GM21423 (cell line): Measurements from ENCODE around the gene GSTT4.
"Not testable (repeated sequence)": the region's sequence is repeated elsewhere in the genome, so short reads cannot be mapped to it uniquely, and the experiment has no call there.

Source experiments
- ATAC-seq: cut with Tn5 transposase; IDR thresholded peaks from one replicate; pipeline ENCODE4 v1.9.1; 2021; ENCODE audit warnings: mild to moderate bottlenecking, moderate library complexity; ENCODE audit not compliant: unreplicated experiment

Gene GSTT4

DNA sequence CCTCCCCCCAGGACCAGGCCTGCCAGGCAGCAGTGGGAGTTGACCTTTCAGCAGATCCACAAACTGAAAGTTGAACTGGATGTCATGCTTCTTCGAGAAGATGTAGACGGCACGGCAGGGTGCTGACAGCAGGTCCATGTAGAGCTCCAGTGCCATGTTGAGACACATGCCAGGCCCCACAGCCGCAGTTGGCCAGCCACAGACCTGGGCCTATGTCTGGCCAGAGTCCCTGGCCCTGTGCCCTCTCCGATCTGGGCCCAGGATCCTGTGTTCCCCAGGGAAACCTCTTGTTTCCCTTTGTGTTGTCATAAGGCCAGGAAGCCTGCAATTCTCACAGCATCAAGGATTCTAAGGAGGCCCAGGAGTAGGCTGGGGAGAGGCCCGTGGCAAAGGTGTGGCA, at the start of gene GSTT4:
Gene GSTT4, minus strand, starts transcription at position 253 of the 400 bp plus-strand sequence. Its CDS starts 97 bp downstream, at position 156.
- no peak for ATAC-seq

DNA sequence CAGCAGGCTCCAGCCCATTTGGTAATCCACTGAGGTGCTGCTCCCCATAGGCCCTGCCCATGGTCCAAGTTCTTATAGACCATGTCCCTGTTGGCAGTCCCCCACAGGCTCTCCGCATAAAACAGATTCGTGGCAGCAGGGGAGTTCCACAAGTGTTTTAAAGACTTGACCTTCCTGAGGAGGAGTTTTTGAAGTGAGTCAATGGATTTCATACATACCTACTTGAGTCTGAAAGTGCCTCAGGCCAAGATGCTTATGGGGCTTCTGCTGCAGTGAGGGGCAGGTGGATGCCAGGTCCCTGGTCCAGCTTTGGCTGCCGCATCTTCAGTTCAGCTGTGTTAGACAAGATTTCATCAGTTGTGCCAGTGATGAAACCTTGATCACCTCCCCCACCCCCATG, 49.1 kb upstream of the GSTT4 start:
- no peak for ATAC-seq

DNA sequence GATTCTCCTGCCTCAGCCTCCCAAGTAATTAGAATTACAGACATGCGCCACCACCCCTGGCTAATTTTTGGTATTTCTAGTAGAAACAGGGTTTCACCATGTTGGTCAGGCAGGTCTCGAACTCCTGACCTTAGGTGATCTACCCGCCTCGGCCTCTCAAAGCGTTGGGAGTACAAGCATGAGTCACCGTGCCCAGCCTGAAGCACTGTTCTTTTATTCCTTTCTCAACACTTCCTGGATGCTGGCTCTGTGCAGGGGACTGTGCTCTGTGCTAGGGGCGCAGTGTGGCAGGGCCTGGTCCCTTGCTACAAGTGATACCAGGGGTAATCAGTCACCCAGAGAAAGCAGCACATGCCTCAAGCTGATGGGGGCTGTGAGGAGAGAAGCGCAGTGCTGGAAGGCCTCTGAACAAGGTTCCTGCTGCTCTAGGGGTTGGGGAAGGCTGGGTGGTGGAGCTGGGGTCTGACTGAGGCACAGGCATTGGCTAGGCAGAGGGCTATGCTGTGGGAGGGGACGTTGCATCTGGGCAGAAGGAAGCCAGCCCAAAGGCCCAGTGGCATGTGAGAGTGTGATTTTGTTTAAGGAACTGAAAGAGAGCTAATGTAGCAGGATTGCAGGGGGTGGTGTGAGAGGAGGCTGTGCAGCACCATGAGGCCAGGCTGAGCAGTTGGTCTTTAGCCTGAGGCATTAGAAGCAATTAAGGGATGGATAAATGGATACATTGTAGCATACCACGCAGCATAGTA, 48.4 kb upstream of the GSTT4 start:
- no peak for ATAC-seq

DNA sequence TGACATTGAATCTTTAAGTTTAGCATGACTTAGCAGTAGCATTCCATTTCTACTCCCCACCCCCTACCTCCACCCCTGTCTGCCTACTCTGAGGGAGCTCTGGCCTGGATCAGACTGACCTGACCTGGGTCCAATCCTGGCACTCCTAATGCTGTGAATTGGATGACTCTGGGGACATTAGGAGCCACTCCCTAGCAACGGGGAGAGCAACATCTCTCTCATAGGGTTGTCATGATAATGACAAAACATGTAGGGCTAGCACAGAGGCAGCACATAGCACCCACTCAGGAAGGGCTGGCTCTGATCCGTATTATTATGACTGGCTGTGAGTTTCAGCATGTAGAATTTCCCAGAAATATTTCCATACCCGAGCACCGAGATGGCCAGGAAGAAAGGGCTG, 46.3 kb upstream of the GSTT4 start:
- ATAC-seq: no peak

DNA sequence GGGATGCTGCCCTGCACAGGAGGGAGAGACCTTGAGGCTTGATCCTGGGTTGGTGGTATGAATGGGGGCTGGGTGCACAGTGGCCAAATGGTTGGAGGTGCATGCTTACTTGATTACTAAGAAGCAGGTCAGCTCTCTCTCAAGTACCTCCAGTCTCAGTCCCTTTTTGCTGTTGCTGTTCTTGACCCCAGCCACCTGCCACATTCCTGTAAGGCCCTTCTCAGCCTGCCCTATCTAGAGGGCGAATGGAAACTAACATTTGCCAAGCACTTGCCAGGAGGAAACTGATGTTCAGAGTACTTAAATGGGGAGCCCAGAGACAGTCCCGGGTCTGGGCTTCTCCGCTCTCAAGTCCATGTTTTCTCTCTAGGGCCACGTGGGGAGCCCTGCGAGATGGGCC, 45.8 kb upstream of the GSTT4 start:
- ATAC-seq: no peak

DNA sequence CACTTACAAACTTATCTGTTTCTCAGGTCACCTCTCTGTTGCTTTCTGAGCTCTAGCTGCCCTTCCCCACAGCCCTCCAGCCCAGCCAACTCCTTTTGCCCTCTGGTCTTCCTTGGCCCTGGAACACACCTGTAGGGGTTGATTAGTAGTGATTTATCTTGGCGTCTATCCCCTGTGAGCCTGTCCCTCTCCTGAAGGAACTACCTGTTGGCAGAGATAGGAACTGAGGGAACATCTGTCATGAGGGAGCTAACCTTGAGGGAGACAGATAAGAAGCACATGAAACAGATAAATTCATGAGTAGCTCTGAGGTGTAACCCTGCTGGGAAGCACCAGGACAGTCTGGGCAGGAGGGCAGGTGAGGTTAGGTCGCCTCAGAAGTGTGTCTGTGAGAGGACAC, 44.7 kb upstream of the GSTT4 start:
- no peak for ATAC-seq

DNA sequence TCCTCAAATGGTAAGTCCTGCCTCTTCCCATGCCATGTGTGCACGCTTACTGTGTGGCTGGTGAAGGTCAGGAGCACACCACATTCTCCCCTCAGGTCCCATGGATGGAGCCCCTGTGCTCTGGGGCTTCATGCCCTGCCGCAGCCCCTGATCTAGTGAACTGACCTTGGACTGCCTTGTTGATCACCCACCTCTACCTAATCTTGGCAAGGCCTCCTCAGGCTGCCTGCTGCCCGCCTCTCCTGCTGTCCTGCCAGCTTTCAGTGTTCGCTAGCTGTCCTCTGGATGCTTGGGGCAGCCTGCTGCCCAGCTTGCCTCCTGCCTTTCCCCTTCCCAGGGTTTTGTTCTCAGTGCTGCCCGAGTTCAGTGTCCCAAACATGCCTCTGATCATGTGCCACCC, 44.0 kb upstream of the GSTT4 start:
- no peak for ATAC-seq

DNA sequence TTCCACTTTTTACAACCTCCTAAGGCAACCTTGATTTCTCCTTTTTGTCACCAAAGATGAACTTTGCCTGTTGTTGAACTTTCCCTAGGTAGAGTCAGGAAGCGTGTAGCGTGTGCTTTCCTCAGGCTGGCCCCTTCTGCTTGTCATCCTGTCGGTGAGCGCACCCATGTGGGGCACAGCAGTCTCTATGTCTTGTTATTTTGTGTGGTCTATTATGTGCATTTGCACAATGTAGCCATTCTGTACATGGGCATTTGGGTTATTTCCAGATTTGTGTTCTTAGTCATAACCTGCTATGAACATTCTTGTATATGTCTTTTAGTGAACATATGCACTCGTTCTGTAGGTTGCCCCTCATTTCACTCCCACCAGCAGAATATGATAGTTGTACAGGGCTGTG, 40.8 kb upstream of the GSTT4 start:
- ATAC-seq: no peak

DNA sequence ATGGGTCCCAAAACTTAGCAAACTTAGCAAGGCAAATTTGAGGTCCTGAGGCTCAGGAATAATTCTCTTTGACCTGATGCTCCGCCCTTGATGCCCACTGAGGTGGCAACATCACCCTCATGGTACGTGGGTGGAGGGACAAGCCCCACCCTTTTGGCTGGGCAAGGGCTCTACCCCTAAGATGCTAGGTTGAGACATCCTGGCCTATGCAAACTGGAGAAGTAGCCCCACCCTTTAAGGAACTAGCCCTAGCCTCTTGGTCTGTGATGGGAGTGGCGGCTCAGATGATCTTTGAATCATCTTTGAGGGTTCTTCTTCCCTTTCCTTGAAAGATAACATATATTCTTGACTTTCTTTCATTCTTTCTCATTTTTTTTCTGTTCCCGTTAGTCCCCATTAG, 38.7 kb upstream of the GSTT4 start:
- no peak for ATAC-seq

DNA sequence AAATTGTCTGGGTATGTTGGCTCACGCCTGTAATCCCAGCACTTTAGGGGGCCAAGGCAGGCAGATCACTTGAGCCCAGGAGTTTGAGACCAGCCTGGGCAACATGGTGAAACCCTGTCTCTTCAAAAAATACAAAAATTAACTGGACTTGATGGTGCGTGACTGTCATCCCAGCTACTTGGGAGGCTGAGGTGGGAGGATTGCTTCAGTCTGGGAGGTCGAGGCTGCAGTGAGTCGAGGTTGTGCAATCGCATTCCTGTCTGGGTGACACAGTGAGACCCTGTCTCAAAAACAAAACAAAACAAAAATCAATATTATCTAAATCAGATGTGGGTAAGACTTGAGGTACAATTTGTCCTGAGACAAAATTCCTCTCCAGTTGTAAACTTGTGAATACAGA, 38.2 kb upstream of the GSTT4 start:
- ATAC-seq: not testable (repeated sequence)

DNA sequence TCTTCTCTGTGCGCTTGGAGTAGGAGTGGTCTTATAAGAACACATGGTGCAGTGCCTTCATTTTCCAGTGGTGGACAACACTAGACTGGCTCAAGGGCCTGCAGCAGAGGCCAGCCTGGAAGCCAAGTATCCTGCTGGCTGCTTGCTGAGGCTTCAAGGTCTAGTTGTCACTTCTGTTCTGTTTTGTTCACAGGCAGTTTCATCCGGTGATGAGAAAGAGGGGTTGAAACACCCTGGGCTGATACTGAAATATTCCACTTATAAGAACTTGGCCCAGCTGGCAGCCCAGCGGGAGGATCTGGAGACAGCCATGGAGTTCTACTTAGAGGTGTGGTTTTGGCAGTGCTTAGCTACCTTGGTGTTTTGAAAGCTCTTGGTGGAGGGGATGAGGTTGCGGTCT, 35.7 kb upstream of the GSTT4 start:
- no peak for ATAC-seq

DNA sequence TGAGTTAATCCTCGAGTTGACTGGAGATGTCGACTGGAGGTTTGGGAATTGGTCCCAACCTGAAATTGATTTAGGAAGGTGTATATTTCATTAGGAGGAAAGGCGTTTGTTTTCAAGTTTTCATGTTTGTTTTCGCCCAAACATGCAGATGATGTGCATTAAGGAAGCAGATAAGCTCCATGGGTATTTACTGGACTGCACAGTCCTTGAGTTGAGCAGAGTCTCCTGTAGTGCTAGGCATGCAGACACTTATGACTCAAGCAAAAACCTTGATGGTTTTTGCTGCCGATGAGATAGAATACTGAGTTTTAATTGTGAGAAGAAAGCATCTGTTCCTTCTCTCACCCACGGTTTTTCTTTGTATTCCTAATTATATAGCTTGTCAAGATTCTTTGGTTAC, 33.8 kb upstream of the GSTT4 start:
- no peak for ATAC-seq

DNA sequence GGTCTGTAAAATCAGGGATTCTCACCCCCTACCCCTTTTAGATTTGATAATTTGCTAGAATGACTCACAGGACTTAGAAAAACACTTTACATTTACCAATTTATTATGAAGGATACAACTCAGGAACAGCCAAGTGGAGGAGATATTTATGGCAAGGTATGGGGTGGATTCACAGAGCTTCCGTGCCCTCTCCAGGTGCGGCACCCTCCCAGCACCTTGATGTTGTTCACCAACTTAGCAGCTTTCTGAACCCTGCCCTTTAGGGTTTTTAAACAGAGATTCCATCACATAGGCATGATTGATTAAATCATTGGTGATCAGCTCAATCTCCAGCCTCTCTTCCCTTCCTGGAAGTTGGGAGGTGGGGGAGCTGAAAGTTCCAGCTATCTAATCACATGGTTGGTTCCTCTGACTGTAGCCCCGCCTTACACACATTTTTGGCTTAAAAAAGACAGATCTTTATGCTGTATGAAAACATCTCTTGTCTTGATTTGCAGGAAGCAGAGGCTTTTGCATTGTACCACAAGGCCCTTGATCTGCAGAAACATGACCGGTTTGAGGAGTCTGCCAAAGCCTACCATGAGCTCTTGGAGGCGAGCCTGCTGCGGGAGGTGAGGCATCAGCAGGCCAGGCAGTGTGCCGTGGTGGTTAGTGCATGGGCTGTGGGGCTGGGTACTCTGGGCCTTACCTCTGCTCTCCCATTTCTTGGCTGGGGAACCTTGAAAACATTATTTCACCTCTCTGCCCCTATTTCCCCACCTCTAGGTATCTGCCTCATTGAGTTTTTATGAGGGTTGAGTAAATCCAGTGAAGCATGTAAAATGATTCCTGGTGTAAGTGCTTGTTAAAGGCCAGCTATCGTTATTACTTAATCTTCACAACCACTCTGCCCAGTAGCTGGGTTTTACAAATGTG, 32.9 kb upstream of the GSTT4 start:
- ATAC-seq: no peak

DNA sequence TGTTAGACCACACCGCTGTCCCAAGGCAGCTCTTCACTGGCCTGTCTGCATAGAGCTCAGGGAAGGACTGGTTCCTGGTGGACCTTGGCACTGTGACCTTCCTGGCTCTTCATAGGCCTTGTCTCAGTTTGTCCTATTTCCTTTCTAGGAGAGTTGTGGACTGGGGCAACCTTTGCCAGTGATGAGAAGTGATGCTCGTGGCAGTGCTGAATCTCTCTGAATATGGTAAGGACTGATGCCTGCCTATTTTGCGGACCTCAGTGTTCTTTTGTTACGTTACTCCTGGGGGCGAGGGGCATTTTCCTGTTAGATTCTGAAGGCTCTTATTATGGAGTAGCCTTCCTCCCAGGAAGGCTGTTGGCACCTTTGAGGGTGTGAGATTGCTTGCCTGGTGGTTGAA, 30.0 kb upstream of the GSTT4 start:
- no peak for ATAC-seq

DNA sequence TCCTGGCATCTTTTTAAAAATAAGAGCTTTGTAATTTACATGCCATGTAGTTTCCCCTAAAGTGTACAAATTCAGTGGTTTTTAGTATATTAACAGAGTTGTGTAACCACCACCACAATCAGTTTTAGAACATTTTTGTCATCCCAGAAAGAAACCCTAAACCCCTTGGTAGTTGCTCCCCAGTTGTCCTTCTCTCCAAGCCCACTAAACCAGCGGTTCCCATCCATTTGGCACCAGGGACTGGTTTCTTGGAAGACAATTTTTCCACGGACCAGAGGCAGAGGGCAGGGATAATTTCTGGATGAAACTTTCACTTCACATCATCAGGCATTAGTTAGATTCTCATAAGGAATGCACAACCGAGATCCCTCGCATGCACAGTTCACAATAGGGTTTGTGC, 28.5 kb upstream of the GSTT4 start:
- no peak for ATAC-seq

DNA sequence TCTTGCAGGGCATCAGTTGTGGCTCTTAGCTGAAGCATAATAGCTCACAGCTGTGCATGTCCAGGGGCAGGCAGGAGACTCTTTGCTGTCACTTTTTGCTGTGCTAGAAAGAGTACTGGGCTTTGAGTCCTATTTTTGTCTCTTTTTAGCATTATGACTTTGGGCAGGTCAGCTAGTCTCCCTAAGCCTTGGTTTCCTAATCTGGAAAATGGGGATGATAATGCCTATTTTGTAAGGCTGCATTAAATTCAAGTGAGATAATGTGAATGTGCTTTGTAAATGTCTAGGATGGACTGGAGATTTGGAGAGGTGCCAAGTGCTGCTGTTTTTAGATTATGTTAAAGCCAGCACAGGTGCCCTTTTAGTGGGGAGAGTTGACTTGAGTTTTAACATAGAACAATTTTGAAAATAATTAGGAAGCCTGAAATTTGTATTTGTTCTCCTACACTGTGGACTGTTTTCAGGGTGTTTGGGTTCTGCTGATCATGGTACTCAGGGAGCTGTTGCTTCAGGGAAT, 25.0 kb upstream of the GSTT4 start:
- ATAC-seq: no peak

DNA sequence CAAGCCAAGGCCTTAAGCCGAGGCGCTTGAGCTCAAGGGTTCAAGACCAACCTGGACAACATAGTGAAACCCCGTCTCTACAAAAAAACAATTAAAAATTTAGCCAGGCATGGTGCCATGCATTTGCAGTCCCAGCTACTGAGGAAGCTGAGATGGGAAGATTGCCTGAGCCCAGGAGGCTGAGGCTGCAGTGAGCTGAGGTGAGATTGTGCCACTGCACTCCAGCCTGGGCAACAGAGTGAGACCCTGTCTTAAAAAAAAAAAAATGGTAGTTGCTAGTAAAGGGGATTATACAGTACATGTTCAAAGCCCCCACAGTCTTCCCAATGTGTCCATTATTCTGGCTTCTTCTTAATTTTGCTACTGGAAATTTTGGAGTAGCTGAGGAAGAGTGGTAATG, 24.1 kb upstream of the GSTT4 start:
- ATAC-seq: no peak

DNA sequence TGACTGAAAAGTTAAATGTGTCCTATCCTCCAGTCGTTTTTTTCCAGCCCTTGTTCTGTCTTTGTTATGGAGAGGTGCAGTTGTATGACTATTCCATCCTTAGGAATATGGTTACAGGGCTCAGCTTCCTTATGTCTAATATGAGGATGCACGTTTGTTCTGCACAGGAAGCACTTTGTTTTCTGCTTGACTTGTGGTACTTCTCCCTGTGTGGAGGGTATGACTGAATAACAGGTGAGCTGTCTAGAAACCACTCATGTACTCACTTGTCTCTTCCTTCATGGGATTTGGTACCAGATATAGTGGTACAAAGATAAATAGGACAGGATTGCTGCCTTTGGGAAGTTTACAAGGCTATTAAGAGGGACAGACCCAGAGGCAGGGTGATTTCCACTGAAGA, 23.3 kb upstream of the GSTT4 start:
- no peak for ATAC-seq

DNA sequence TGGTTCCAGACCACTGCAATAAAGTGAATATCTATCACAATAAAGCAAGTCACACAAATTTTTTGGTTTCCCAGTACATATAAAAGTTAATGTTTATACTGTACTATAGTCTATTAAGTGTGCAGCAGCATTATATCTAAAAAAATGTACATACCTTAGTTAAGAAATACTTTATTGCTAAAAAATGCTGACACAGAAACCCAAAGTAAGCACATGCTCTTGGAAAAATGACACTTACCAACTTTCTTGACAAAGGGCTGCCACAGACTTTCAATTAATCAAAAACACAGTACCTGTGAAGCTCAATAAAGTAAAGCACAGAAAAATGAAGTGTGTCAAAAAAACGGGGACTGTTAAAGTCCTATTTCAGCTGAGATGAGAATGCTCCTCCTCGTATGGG, 22.7 kb upstream of the GSTT4 start:
- ATAC-seq: no peak

DNA sequence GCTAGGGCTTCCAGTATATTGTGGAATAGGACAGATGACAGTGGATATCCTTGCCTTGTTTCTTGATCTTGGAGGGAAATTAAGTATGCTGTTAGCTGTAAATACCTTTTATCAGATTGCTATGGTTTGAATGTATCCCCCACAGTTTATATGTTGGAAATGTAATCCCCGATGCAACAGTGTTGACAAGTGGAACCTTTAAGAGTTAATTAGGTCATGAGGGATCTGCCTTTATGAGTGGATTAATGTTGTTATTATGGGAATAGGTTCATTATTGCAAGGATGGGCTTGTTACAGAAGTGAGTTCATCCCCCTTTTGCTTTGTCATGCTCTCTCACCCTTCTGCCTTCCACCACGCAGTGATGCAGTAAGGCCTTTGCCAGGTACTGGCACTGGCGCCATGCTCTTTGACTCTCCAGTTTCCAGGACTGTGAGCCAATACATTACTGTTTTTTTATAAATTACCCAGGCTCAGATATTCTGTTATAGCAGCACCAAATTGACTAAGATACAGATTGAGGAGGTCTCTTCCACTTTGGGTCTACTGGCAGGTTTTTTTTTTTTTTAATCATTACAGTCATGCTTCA, 22.2 kb upstream of the GSTT4 start:
- ATAC-seq: no peak

DNA sequence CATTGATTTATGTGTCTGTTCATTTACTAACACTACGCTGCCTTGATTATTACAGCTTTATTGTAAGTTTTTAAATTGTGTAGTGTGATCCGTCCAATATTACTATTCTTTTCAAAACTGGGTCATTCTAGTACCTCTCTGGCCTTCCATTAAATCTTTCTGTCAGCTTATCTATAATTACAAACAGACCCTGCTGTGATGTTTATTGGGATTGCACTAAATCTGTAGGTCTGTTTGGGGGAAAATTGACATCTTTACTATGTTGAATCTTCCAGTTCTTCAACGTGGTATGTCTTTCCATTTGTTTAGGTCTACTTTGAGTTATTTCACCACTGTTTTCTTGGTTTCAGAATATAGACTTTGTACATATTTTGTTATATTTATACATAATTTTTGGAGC, 21.5 kb upstream of the GSTT4 start:
- ATAC-seq: no peak

DNA sequence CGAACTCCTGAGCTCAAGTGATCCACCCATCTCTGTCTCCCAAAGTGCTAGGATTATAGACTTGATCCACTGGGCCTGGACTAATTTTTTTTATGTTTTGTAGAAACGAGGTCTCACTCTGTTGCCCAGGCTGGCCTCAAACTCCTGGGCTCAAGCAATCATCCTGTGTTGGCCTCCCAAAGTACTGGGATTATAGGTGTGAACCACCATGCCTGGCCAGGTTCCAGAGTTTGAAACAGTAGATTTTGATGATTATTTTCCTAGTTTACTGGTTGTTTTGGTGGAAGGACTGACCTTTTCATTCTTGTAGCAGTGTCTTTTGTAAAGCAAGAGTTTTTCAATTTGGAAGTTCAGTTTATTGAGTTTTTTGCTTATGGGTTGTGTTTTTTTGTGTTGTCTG, 20.8 kb upstream of the GSTT4 start:
- no peak for ATAC-seq
